Prostate gland (tissue), 2 donors: ENCODE measurements around the gene FKTN. TPM values are rescaled to one million over a fixed set of nuclear protein-coding genes. Genes with fewer than 3 reads are reported as not detected.

Experiments
- DNase-seq: peaks from one replicate; pipeline ENCODE4 v3.0.0-alpha.2; 2019; ENCODE audit warnings: low spot score
- H3K27ac ChIP-seq, 2 donors: fragments of 200-600 bp; sonication (generic); 2 replicates each; pipeline ENCODE4 v1.5.1; 2017 to 2019
- H3K27me3 ChIP-seq: fragments of 200-600 bp; sonication (generic); replicated peaks from 2 replicates; pipeline ENCODE4 v1.5.1; 2019; ENCODE audit not compliant: insufficient read depth
- H3K36me3 ChIP-seq, 2 donors: fragments of 200-600 bp; sonication (generic); 1 replicate in 1 of 2; 2 replicates in 1 of 2; pipeline versions ENCODE4 v1.5.1 to v1.8.1; 2017 to 2019
- H3K4me1 ChIP-seq: fragments of 200-600 bp; sonication (generic); replicated peaks from 2 replicates; pipeline ENCODE4 v1.5.1; 2019
- H3K4me3 ChIP-seq, 2 donors: fragments of 200-600 bp; sonication (generic); 2 replicates each; pipeline ENCODE4 v1.5.1; 2017 to 2019
- H3K9me3 ChIP-seq: fragments of 200-600 bp; sonication (generic); 2 replicates; pipeline ENCODE4 v1.5.1; 2017
- POLR2A ChIP-seq: fragments of 450-650 bp; IDR thresholded peaks from one replicate; pipeline ENCODE4 v1.6.1; 2016; ENCODE audit warnings: antibody characterized with exemption, mild to moderate bottlenecking
- POLR2AphosphoS5 ChIP-seq: sonication (generic); formaldehyde crosslinking; IDR thresholded peaks from one replicate; pipeline ENCODE4 v1.6.1; 2017; ENCODE audit warnings: antibody characterized with exemption
- WGBS: methylation state at CpG from one replicate; pipeline ENCODE4 v1.1.5; 2018; 5-methylcytosine and 5-hydroxymethylcytosine counted together
- intact Hi-C: fragments of 100-400 bp; cut with DNase I; formaldehyde crosslinking; loops from one replicate; pipeline ENCODE4 v1.14.2; 2022
- total RNA-seq, 2 donors: library from RNA; depleted of rRNA; stranded (reverse); fragments of >200 nt; gene quantifications; one replicate each; pipeline ENCODE4 v1.1.0, GENCODE V29; 2016
- TF ChIP-seq, protein P1 (sequence below), 4 experiments: fragments of 200-600 bp in 2 of 4; fragments of 450-650 bp in 2 of 4; sonication (generic) in 2 of 4; IDR thresholded peaks; 1 replicate in 3 of 4; 2 replicates in 1 of 4; pipeline ENCODE4 v1.5.1; 2016 to 2019; ENCODE audit warnings: antibody characterized with exemption in 4 of 4, mild to moderate bottlenecking in 2 of 4, moderate library complexity in 2 of 4

The FKTN gene
- total RNA-seq, 2 donors from 2014 or later = 10.1 to 20.2 TPM

DNA sequence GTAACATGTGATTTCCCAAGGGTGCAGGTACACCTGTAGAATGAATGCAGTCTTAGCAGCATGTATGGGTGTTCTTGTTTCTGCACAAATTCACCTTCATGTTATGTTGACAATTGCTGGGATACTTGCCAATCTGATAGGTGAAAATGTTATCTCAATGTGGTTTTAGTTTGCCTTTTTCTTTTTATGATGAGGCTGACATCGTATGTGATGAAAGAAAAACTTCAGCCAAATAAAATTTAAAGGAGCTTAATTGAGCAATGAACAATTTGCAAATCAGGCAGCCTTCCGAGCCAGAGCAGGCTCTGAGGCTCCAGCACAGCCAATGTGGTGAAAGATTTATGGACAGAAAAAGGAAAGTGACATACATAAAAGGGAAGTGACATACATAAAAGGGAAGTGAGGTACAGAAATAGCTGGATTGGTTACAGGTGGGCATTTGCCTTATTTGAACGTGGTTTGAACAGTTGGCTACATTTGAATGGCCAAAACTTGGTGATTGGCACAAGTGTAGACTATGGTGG is 114.8 kb downstream of the FKTN start:
- intact Hi-C loops = no loop called here
- 5% methylated on average over 3 of the region's 3 CpGs for WGBS
- Histone ChIP-seq H3K27ac (no peak overlapping the region), H3K9me3 (no peaks in the 10 kb centered on the region), H3K27me3 (no peaks in the 10 kb centered on the region), H3K4me3 (no peak overlapping the region), H3K36me3 (no peaks in the 10 kb centered on the region), H3K4me1 (no peaks in the 10 kb centered on the region)
- TF ChIP-seq POLR2A = no peak
- no peak for DNase-seq

DNA sequence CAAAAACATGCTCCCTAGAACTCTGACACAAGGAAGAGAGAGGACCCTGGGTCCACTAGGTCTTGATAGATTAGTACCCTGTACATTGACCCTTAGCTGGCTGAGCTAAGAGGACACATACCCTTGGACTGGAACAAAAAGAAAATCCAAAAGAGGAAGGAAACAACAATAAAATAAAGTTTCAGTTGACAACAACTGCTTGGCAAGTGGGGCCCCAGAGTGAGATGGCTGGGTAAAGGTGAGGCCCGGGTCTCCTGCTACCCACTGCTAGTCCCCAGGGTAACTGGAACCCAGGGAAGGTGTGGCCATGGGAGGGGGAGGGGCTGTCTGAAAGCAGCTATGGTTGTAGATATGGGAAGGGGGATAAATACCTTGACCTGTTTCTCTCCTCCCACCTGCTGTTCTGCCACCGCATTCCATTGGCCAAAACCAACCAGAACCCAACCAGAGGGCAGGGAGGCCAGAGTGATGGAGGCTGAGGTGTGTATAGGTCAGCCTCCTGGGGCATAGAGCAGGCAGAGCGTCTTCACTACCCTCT is 116.0 kb downstream of the FKTN start:
- TF ChIP-seq POLR2AphosphoS5 (no peak), POLR2A (no peak)
- TF ChIP-seq, protein P1, sequence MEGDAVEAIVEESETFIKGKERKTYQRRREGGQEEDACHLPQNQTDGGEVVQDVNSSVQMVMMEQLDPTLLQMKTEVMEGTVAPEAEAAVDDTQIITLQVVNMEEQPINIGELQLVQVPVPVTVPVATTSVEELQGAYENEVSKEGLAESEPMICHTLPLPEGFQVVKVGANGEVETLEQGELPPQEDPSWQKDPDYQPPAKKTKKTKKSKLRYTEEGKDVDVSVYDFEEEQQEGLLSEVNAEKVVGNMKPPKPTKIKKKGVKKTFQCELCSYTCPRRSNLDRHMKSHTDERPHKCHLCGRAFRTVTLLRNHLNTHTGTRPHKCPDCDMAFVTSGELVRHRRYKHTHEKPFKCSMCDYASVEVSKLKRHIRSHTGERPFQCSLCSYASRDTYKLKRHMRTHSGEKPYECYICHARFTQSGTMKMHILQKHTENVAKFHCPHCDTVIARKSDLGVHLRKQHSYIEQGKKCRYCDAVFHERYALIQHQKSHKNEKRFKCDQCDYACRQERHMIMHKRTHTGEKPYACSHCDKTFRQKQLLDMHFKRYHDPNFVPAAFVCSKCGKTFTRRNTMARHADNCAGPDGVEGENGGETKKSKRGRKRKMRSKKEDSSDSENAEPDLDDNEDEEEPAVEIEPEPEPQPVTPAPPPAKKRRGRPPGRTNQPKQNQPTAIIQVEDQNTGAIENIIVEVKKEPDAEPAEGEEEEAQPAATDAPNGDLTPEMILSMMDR (IDR thresholded peaks at IDR 0.05) = no peak
- H3K9me3 ChIP-seq = no peaks in the 10 kb centered on the region
- H3K36me3 ChIP-seq = no peaks in the 10 kb centered on the region
- no peak for DNase-seq
- WGBS = 78% methylated on average over 3 of the region's 3 CpGs
- H3K27ac ChIP-seq = no peak overlapping the region
- intact Hi-C loops = no loop called here
- H3K4me1 ChIP-seq = no peaks in the 10 kb centered on the region
- H3K4me3 ChIP-seq = no peak overlapping the region
- H3K27me3 ChIP-seq = no peaks in the 10 kb centered on the region

DNA sequence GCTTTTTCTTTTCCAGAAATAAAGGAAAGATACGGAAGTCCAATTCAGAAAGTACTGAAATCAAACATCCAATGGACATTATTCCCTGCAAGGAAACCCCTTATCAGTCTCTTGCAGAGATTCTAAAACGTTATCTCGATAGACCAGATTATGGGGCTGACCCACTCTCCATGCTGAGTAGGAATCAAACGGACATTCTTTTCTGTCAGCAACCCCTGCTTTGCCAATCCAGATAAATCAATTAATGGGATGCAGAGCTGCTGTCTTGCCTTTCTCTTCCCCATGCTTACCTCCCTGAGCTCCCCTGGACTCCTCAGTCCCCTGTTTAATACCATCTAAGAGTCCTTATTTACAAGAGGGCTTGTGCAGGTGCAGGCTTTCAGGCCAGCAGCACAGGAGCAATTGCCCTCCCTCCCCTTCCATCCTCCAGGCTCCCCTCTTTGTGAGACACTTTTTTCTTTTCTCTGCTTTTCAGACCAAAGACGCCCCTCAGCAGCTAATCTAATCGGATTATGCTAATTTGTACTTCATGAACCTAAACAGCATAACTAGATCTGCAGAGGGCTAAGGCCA is 118.5 kb downstream of the FKTN start:
- Histone ChIP-seq H3K27ac (no peak overlapping the region), H3K36me3 (no peaks in the 10 kb centered on the region), H3K27me3 (no peaks in the 10 kb centered on the region), H3K9me3 (no peaks in the 10 kb centered on the region), H3K4me1 (no peaks in the 10 kb centered on the region), H3K4me3 (no peak overlapping the region)
- 75% methylated on average over 6 of the region's 6 CpGs for WGBS
- no peak for DNase-seq
- intact Hi-C loops = no loop called here
- TF ChIP-seq POLR2A = no peak
- no peak for TF ChIP-seq POLR2AphosphoS5
- TF ChIP-seq, protein P1 (IDR thresholded peaks at IDR 0.05) = no peak

DNA sequence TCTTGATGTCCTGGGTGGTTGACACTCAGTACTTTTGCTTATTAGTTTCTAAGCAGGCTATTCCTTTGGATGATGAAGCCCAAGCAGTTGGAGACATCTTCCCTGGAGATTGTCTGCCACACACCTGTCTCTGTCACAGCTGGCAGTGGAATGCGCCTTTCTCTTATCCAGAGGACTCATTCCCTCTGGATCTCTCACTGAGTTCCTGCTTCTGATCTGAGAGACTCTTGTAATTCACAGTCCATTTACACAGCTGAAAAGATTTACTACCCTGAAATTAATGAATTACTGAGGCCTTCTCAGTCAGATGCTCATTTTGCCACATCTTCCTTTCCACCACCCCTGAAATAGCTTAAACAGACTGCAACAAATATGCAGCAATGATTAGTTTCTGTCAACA is 120.2 kb downstream of the FKTN start:
- DNase-seq = no peak
- H3K27me3 ChIP-seq = no peaks in the 10 kb centered on the region
- H3K36me3 ChIP-seq = no peaks in the 10 kb centered on the region
- intact Hi-C loops = no loop called here
- H3K4me1 ChIP-seq = no peaks in the 10 kb centered on the region
- WGBS = 91% methylated on average over 1 of the region's 1 CpG
- TF ChIP-seq, protein P1 (IDR thresholded peaks at IDR 0.05) = no peak
- TF ChIP-seq POLR2A = no peak
- no peak for TF ChIP-seq POLR2AphosphoS5
- no peak overlapping the region for H3K27ac ChIP-seq
- no peaks in the 10 kb centered on the region for H3K9me3 ChIP-seq
- no peak overlapping the region for H3K4me3 ChIP-seq

DNA sequence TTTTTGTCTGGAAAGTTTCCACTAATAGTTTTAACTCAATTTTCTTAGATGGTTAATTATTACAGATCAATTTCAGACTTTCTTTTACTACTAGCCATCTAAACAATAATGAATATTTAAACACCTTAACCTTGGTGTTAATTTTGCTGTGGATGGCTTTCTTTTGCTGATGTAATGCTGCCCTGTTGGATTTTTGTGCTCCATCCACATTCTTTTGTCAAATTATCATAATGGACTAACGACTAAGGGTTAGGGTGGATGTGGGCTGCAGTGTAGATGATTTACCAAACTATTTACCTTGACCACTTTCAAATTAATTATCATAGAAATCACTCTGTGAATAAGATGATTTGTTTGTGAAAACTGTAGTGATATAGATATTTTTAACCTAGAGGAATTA is 120.8 kb downstream of the FKTN start:
- no peak for DNase-seq
- TF ChIP-seq POLR2A = no peak
- no peak for TF ChIP-seq POLR2AphosphoS5
- TF ChIP-seq, protein P1 (IDR thresholded peaks at IDR 0.05) = no peak
- H3K27me3 ChIP-seq = no peaks in the 10 kb centered on the region
- no peaks in the 10 kb centered on the region for H3K9me3 ChIP-seq
- H3K36me3 ChIP-seq = no peaks in the 10 kb centered on the region
- no peaks in the 10 kb centered on the region for H3K4me1 ChIP-seq
- H3K4me3 ChIP-seq = no peak overlapping the region
- intact Hi-C loops = no loop called here
- H3K27ac ChIP-seq = no peak overlapping the region
- 54% methylated on average over 1 of the region's 1 CpG for WGBS
